Parathyroid adenoma (tissue), 2 donors: ENCODE measurements around the gene SKA2.
"Not testable (repeated sequence)": the region's sequence is repeated elsewhere in the genome, so short reads cannot be mapped to it uniquely, and the experiment has no call there.

ENCODE experiments used
- H2AFZ ChIP-seq: fragments of 300-600 bp; sonication (generic); one replicate; pipeline ENCODE4 v1.7.0; 2017; ENCODE audit warnings: antibody characterized with exemption, mild to moderate bottlenecking
- H3K27ac ChIP-seq: fragments of 300-600 bp; sonication (generic); one replicate; pipeline ENCODE4 v1.7.0; 2017
- H3K27me3 ChIP-seq: fragments of 300-600 bp; sonication (generic); one replicate; pipeline ENCODE4 v1.7.0; 2017; ENCODE audit warnings: low read length; ENCODE audit not compliant: control insufficient read depth, insufficient read depth
- H3K36me3 ChIP-seq: fragments of 300-600 bp; sonication (generic); one replicate; pipeline ENCODE4 v1.7.0; 2017; ENCODE audit warnings: low read length; ENCODE audit not compliant: control insufficient read depth, insufficient read depth
- H3K4me1 ChIP-seq: fragments of 300-600 bp; sonication (generic); one replicate; pipeline ENCODE4 v1.7.0; 2017; ENCODE audit warnings: control low read depth
- H3K4me2 ChIP-seq: fragments of 300-600 bp; sonication (generic); one replicate; pipeline ENCODE4 v1.7.0; 2017; ENCODE audit warnings: low read length
- H3K4me3 ChIP-seq: fragments of 300-600 bp; sonication (generic); one replicate; pipeline ENCODE4 v1.7.0; 2017; ENCODE audit warnings: low read depth, low read length
- H3K79me2 ChIP-seq: fragments of 300-600 bp; sonication (generic); one replicate; pipeline ENCODE4 v1.7.0; 2017; ENCODE audit warnings: control low read depth
- H3K9ac ChIP-seq: fragments of 300-600 bp; sonication (generic); one replicate; pipeline ENCODE4 v1.7.0; 2017; ENCODE audit warnings: mild to moderate bottlenecking
- H3K9me3 ChIP-seq: fragments of 300-600 bp; sonication (generic); one replicate; pipeline ENCODE4 v1.7.0; 2017; ENCODE audit warnings: low read length; ENCODE audit not compliant: control insufficient read depth
- CTCF ChIP-seq: fragments of 300-600 bp; sonication (generic); IDR thresholded peaks from one replicate; pipeline ENCODE4 v1.7.0; 2017; ENCODE audit warnings: antibody characterized with exemption, mild to moderate bottlenecking
- donor health status: primary hyperparathyroidism.

SKA2 gene

GRCh38 chr17:59094861-59095530 lies 60.0 kb downstream of the SKA2 start:
- Histone ChIP-seq H3K4me1 (no peaks in the 10 kb centered on the region), H3K9ac (no peak overlapping the region), H3K27ac (no peak overlapping the region), H2AFZ (no peak overlapping the region), H3K9me3 (no peaks in the 10 kb centered on the region), H3K36me3 (no peaks in the 10 kb centered on the region), H3K27me3 (no peaks in the 10 kb centered on the region), H3K4me3 (no peak overlapping the region), H3K79me2 (peaks cover 18% of the 10 kb centered on the region), H3K4me2 (no peak overlapping the region)
- TF ChIP-seq CTCF, result no peak

- Histone ChIP-seq H3K27me3 (no peaks in the 10 kb centered on the region), H3K36me3 (no peaks in the 10 kb centered on the region), H3K4me2 (no peak overlapping the region), H3K4me3 (no peak overlapping the region), H3K4me1 (no peaks in the 10 kb centered on the region), H3K27ac (no peak overlapping the region), H3K9me3 (no peaks in the 10 kb centered on the region), H3K79me2 (peaks cover 18% of the 10 kb centered on the region), H2AFZ (no peak overlapping the region), H3K9ac (no peak overlapping the region)
- no peak for TF ChIP-seq CTCF
Measured at GRCh38 chr17:59093702-59094231, 61.2 kb downstream of the SKA2 start.

- no peaks in the 10 kb centered on the region for H3K27me3 ChIP-seq
- H2AFZ ChIP-seq, result no peak overlapping the region
- peaks cover 17% of the 10 kb centered on the region for H3K79me2 ChIP-seq
- no peak overlapping the region for H3K9ac ChIP-seq
- no peaks in the 10 kb centered on the region for H3K36me3 ChIP-seq
- H3K9me3 ChIP-seq, result no peaks in the 10 kb centered on the region
- TF ChIP-seq CTCF, result no peak
- no peak overlapping the region for H3K4me3 ChIP-seq
- no peaks in the 10 kb centered on the region for H3K4me1 ChIP-seq
- H3K27ac ChIP-seq, result no peak overlapping the region
- no peak overlapping the region for H3K4me2 ChIP-seq
Measured at GRCh38 chr17:59093145-59093701, 61.8 kb downstream of the SKA2 start.

GRCh38 chr17:59090593-59090992 lies 64.4 kb downstream of the SKA2 start:
- H3K27ac ChIP-seq, H3K9ac ChIP-seq, H3K4me3 ChIP-seq, H3K36me3 ChIP-seq, H2AFZ ChIP-seq, H3K4me1 ChIP-seq, H3K27me3 ChIP-seq, H3K9me3 ChIP-seq, H3K4me2 ChIP-seq: not testable (repeated sequence)
- H3K79me2 ChIP-seq, result peaks cover 14% of the 10 kb centered on the region

GRCh38 chr17:59084154-59084553 lies 70.8 kb downstream of the SKA2 start:
- Histone ChIP-seq H3K9ac (no peak overlapping the region), H3K36me3 (no peaks in the 10 kb centered on the region), H3K27ac (no peak overlapping the region), H3K9me3 (no peaks in the 10 kb centered on the region), H3K27me3 (no peaks in the 10 kb centered on the region), H3K79me2 (no peaks in the 10 kb centered on the region), H3K4me1 (no peaks in the 10 kb centered on the region), H2AFZ (no peak overlapping the region), H3K4me3 (no peak overlapping the region), H3K4me2 (no peak overlapping the region)
- no peak for TF ChIP-seq CTCF
